ENCODE results near the gene NOD1. TPM values are rescaled to one million over a fixed set of nuclear protein-coding genes. Genes with fewer than 3 reads are reported as not detected.
A peak's percentile ranks its signal among the peaks of the same experiment; 100 is the strongest.

NOD1 gene
- total RNA-seq, 4 donors from 2014 or later, result 12.4 to 18.3 (median 15.6) TPM

- Histone ChIP-seq H3K4me1 (no peaks in the 10 kb centered on the region), H3K9me3 (no peaks in the 10 kb centered on the region), H3K27ac (no peak overlapping the region), H3K4me3 (no peak overlapping the region), H3K27me3 (no peaks in the 10 kb centered on the region), H3K36me3 (peaks cover 0 to 9% (median 3%) of the 10 kb centered on the region in 4 donors)
- intact Hi-C loops (cut with DNase I; ENCODE audit: low total_unique reads) (no loop called here), in situ Hi-C loops (cut with MboI; ENCODE audit: low pct_ligation_motif_present in 1 of 4, low pct_unique_long_range_greater_than_20kb in 1 of 4, low sequenced_read_pairs in 3 of 4) (no loop called here)
- TF ChIP-seq CTCF (IDR thresholded peaks at IDR 0.05) (peak in 3 of 5 experiments; percentile 18 to 42 (median 26)), POLR2AphosphoS5 (IDR thresholded peaks at IDR 0.05) (no peak)
- peak; percentile 77 for DNase-seq
- 44 to 48% methylated on average over 6 to 7 of the region's 7 CpGs for WGBS, 2 donors (ENCODE audit: low coverage in 1 of 2)
Observed at GRCh38 chr7:30445770-30446169, 32.8 kb downstream of the NOD1 start.

- TF ChIP-seq EP300 (IDR thresholded peaks at IDR 0.05; ENCODE audit: low read depth) (no peak), CTCF (IDR thresholded peaks at IDR 0.05) (no peak), POLR2AphosphoS5 (IDR thresholded peaks at IDR 0.05) (no peak), POLR2A (IDR thresholded peaks at IDR 0.05) (no peak)
- H3K27ac ChIP-seq, result no peak overlapping the region
- no peak for DNase-seq
Observed at GRCh38 chr7:30437823-30438574, 40.6 kb downstream of the NOD1 start.

GRCh38 chr7:30436518-30436917 is 42.1 kb downstream of the NOD1 start:
- in situ Hi-C loops (cut with MboI; ENCODE audit: low pct_ligation_motif_present in 1 of 4, low pct_unique_long_range_greater_than_20kb in 1 of 4, low sequenced_read_pairs in 3 of 4) (no loop called here), intact Hi-C loops (cut with DNase I; ENCODE audit: low total_unique reads) (no loop called here)
- H3K4me1 ChIP-seq, result peaks cover 8 to 39% (median 20%) of the 10 kb centered on the region in 4 donors
- peaks cover 0 to 6% (median 0%) of the 10 kb centered on the region in 4 donors for H3K36me3 ChIP-seq
- no peak overlapping the region for H3K27ac ChIP-seq
- WGBS, 2 donors (ENCODE audit: low coverage in 1 of 2), result 100% methylated on average over 1 of the region's 1 CpG; no CpG with 5 or more reads in 1 of the 2 donors
- no peak overlapping the region for H3K4me3 ChIP-seq
- no peaks in the 10 kb centered on the region for H3K27me3 ChIP-seq
- TF ChIP-seq POLR2AphosphoS5 (IDR thresholded peaks at IDR 0.05) (no peak), CTCF (IDR thresholded peaks at IDR 0.05) (no peak), EP300 (IDR thresholded peaks at IDR 0.05; ENCODE audit: low read depth) (no peak), POLR2A (IDR thresholded peaks at IDR 0.05) (no peak)
- H3K9me3 ChIP-seq, result no peaks in the 10 kb centered on the region
- no peak for DNase-seq

More at GRCh38 chr7:30437823-30438574, 40.6 kb downstream of the NOD1 start:
- peaks cover 0 to 6% (median 0%) of the 10 kb centered on the region in 4 donors for H3K36me3 ChIP-seq
- in situ Hi-C loops (cut with MboI; ENCODE audit: low pct_ligation_motif_present in 1 of 4, low pct_unique_long_range_greater_than_20kb in 1 of 4, low sequenced_read_pairs in 3 of 4) (no loop called here), intact Hi-C loops (cut with DNase I; ENCODE audit: low total_unique reads) (no loop called here)
- H3K27me3 ChIP-seq, result no peaks in the 10 kb centered on the region
- no peaks in the 10 kb centered on the region for H3K9me3 ChIP-seq
- 94% methylated on average over 21 of the region's 21 CpGs; no CpG with 5 or more reads in 1 of the 2 donors for WGBS, 2 donors (ENCODE audit: low coverage in 1 of 2)
- no peak overlapping the region for H3K4me3 ChIP-seq
- H3K4me1 ChIP-seq, result peaks cover 8 to 24% (median 13%) of the 10 kb centered on the region in 4 donors

GRCh38 chr7:30436046-30436445 is 42.5 kb downstream of the NOD1 start:
- H3K27ac ChIP-seq, result no peak overlapping the region
- H3K36me3 ChIP-seq, result peaks cover 0 to 6% (median 0%) of the 10 kb centered on the region in 4 donors
- WGBS, 2 donors (ENCODE audit: low coverage in 1 of 2), result 75% methylated on average over 7 of the region's 7 CpGs; no CpG with 5 or more reads in 1 of the 2 donors
- TF ChIP-seq CTCF (IDR thresholded peaks at IDR 0.05), result no peak
- TF ChIP-seq POLR2AphosphoS5 (IDR thresholded peaks at IDR 0.05), result no peak
- TF ChIP-seq EP300 (IDR thresholded peaks at IDR 0.05; ENCODE audit: low read depth), result no peak
- TF ChIP-seq POLR2A (IDR thresholded peaks at IDR 0.05), result no peak
- H3K27me3 ChIP-seq, result no peaks in the 10 kb centered on the region
- in situ Hi-C loops (cut with MboI; ENCODE audit: low pct_ligation_motif_present in 1 of 4, low pct_unique_long_range_greater_than_20kb in 1 of 4, low sequenced_read_pairs in 3 of 4) (no loop called here), intact Hi-C loops (cut with DNase I; ENCODE audit: low total_unique reads) (no loop called here)
- peaks cover 10 to 44% (median 24%) of the 10 kb centered on the region in 4 donors for H3K4me1 ChIP-seq
- H3K9me3 ChIP-seq, result no peaks in the 10 kb centered on the region
- H3K4me3 ChIP-seq, result no peak overlapping the region
- no peak for DNase-seq

Data from transverse colon (tissue), 4 donors.